T-cell (primary cell): Measurements from ENCODE around the gene SIM2. TPM values are rescaled to one million over a fixed set of nuclear protein-coding genes. Genes with fewer than 3 reads are reported as not detected.

Experiments used
- ATAC-seq, 4 experiments: fragments of 200-7000 bp in 3 of 4; fragments of 150-1000 bp in 1 of 4; cut with Tn5 transposase; replicated peaks in 1 of 4; 1 replicate in 3 of 4; 2 replicates in 1 of 4; pipeline ENCODE4 v1.10.0; 2021; ENCODE audit warnings: moderate library complexity in 3 of 4, mild to moderate bottlenecking in 2 of 4, moderate number of reproducible peaks in 1 of 4
- CTCF ChIA-PET, 2 donors: fragments of 300-600 bp; sonication (Branson Sonifier 250); formaldehyde crosslinking; loops; one replicate each; lab custom pipeline; 2022; ENCODE audit warnings: antibody characterized with exemption in 2 of 2; lab: Charles Lee
- POLR2A ChIA-PET, 2 donors: fragments of 300-600 bp; sonication (Branson Sonifier 250); formaldehyde crosslinking; loops; one replicate each; lab custom pipeline; 2022; ENCODE audit warnings: antibody characterized with exemption in 2 of 2; lab: Charles Lee
- DNase-seq, 35 experiments: peaks; one replicate each; pipeline versions ENCODE4 v3.0.0 to v3.0.0-alpha.2; 2013 to 2023
- H3K27ac ChIP-seq: one replicate; pipeline ENCODE4 v1.5.1; 2013; ENCODE audit warnings: low read length
- H3K27me3 ChIP-seq, 2 experiments: replicated peaks in 1 of 2; 1 replicate in 1 of 2; 2 replicates in 1 of 2; pipeline versions ENCODE4 v1.6.1 to v1.7.0; 2013; ENCODE audit warnings: low read length in 1 of 2, mixed read lengths in 1 of 2; ENCODE audit not compliant: control insufficient read depth in 2 of 2, insufficient read depth in 2 of 2; ENCODE audit errors: extremely low read depth in 1 of 2
- H3K36me3 ChIP-seq, 2 donors: 1 replicate in 1 of 2; 2 replicates in 1 of 2; pipeline versions ENCODE4 v1.6.1 to v1.7.0; 2013; ENCODE audit warnings: low read length in 1 of 2; ENCODE audit not compliant: control insufficient read depth in 2 of 2, insufficient read depth in 1 of 2; ENCODE audit errors: extremely low read depth in 1 of 2
- H3K4me1 ChIP-seq, 2 experiments: 1 replicate in 1 of 2; 2 replicates in 1 of 2; pipeline versions ENCODE4 v1.6.1 to v1.7.0; 2013; ENCODE audit warnings: low read length in 2 of 2, mixed read lengths in 1 of 2; ENCODE audit not compliant: insufficient read depth in 2 of 2, control insufficient read depth in 1 of 2; ENCODE audit errors: extremely low read depth in 1 of 2
- H3K4me3 ChIP-seq, 2 donors: 1 replicate in 1 of 2; 2 replicates in 1 of 2; pipeline versions ENCODE4 v1.5.1 to v1.7.0; 2013; ENCODE audit warnings: mild to moderate bottlenecking in 2 of 2, low read length in 1 of 2, moderate library complexity in 1 of 2; ENCODE audit not compliant: control insufficient read depth in 1 of 2; ENCODE audit errors: extremely low read depth in 1 of 2
- H3K9me3 ChIP-seq: 2 replicates; pipeline ENCODE4 v1.7.0; 2013
- H3K27ac Mint-ChIP-seq, 2 donors: one replicate each; pipeline ENCODE4 v1.8.0; 2020 to 2021; ENCODE audit warnings: mild to moderate bottlenecking in 2 of 2, mixed read lengths in 2 of 2
- H3K27me3 Mint-ChIP-seq, 2 donors: one replicate each; pipeline ENCODE4 v1.8.0; 2021 to 2022; ENCODE audit warnings: mixed read lengths in 2 of 2
- H3K36me3 Mint-ChIP-seq: one replicate; pipeline ENCODE4 v1.8.0; 2021; ENCODE audit warnings: mixed read lengths
- H3K4me1 Mint-ChIP-seq, 3 donors: one replicate each; pipeline ENCODE4 v1.8.0; 2020 to 2022; ENCODE audit warnings: mixed read lengths in 3 of 3, mild to moderate bottlenecking in 1 of 3
- H3K4me3 Mint-ChIP-seq, 3 donors: one replicate each; pipeline ENCODE4 v1.8.0; 2020 to 2022; ENCODE audit warnings: mild to moderate bottlenecking in 3 of 3, mixed read lengths in 3 of 3, moderate library complexity in 3 of 3
- H3K9me3 Mint-ChIP-seq, 3 donors: one replicate each; pipeline ENCODE4 v1.8.0; 2020 to 2022; ENCODE audit warnings: mixed read lengths in 3 of 3
- WGBS: methylation state at CpG from one replicate; pipeline ENCODE4 v1.1.5; 2013; ENCODE audit warnings: missing lambda C conversion rate; ENCODE audit not compliant: insufficient coverage; 5-methylcytosine and 5-hydroxymethylcytosine counted together
- total RNA-seq, 35 experiments: library from RNA in 6 of 35; stranded (reverse) in 6 of 35; fragments of 120-200 nt in 1 of 35; gene quantifications; one replicate each; pipeline versions ENCODE4 v1.2.1 to v1.2.4 and lab custom pipeline; 2013 to 2026

The SIM2 gene
- total RNA-seq, 5 donors from 2014 or later (not counting 1 experiment from before 2014, with no cell fraction given): 0.10 to 0.16 (median 0.12) TPM; not detected in 2

GRCh38 chr21:36732217-36732616, 33.3 kb downstream of the SIM2 start:
- CTCF ChIA-PET: no interaction called here
- H3K9me3 Mint-ChIP-seq: no peaks in the 10 kb centered on the region
- 86% methylated on average over 10 of the region's 14 CpGs for WGBS

GRCh38 chr21:36732761-36733160, 33.8 kb downstream of the SIM2 start:
- ATAC-seq (no peak), DNase-seq (no peak)
- Mint-ChIP-seq H3K4me1 (no peaks in the 10 kb centered on the region), H3K27ac (no peak overlapping the region), H3K27me3 (peaks cover 13 to 34% of the 10 kb centered on the region in 2 donors), H3K36me3 (peaks cover 3% of the 10 kb centered on the region), H3K9me3 (no peaks in the 10 kb centered on the region), H3K4me3 (no peak overlapping the region)
- H3K27ac ChIP-seq: no peak overlapping the region
- peaks cover 0 to 39% of the 10 kb centered on the region in 2 experiments for H3K27me3 ChIP-seq
- H3K9me3 ChIP-seq: no peaks in the 10 kb centered on the region
- POLR2A ChIA-PET: no interaction called here
- no peak overlapping the region for H3K4me3 ChIP-seq
- CTCF ChIA-PET: no interaction called here
- H3K36me3 ChIP-seq: no peaks in the 10 kb centered on the region
- H3K4me1 ChIP-seq: no peaks in the 10 kb centered on the region
- 80% methylated on average over 6 of the region's 7 CpGs for WGBS

More at GRCh38 chr21:36732217-36732616, 33.3 kb downstream of the SIM2 start:
- peaks cover 0 to 35% of the 10 kb centered on the region in 2 experiments for H3K27me3 ChIP-seq
- H3K27me3 Mint-ChIP-seq: peaks cover 13 to 35% of the 10 kb centered on the region in 2 donors
- POLR2A ChIA-PET: no interaction called here
- H3K9me3 ChIP-seq: no peaks in the 10 kb centered on the region
- ATAC-seq (no peak), DNase-seq (no peak)
- H3K4me1 Mint-ChIP-seq: no peaks in the 10 kb centered on the region
- no peaks in the 10 kb centered on the region for H3K4me1 ChIP-seq
- no peak overlapping the region for H3K4me3 Mint-ChIP-seq
- H3K36me3 ChIP-seq: no peaks in the 10 kb centered on the region
- peaks cover 3% of the 10 kb centered on the region for H3K36me3 Mint-ChIP-seq
- H3K4me3 ChIP-seq: no peak overlapping the region
- no peak overlapping the region for H3K27ac Mint-ChIP-seq
- H3K27ac ChIP-seq: no peak overlapping the region

- Histone ChIP-seq H3K27me3 (peaks cover 0 to 38% of the 10 kb centered on the region in 2 experiments), H3K27ac (no peak overlapping the region), H3K4me1 (no peaks in the 10 kb centered on the region), H3K36me3 (no peaks in the 10 kb centered on the region), H3K9me3 (no peaks in the 10 kb centered on the region), H3K4me3 (no peak overlapping the region)
- no peak for DNase-seq
- no peak overlapping the region for H3K27ac Mint-ChIP-seq
- H3K4me1 Mint-ChIP-seq: no peaks in the 10 kb centered on the region
- 79% methylated on average over 3 of the region's 6 CpGs for WGBS
- POLR2A ChIA-PET: no interaction called here
- H3K4me3 Mint-ChIP-seq: no peak overlapping the region
- H3K36me3 Mint-ChIP-seq: peaks cover 3% of the 10 kb centered on the region
- H3K27me3 Mint-ChIP-seq: peaks cover 16 to 35% of the 10 kb centered on the region in 2 donors
- ATAC-seq: no peak
- CTCF ChIA-PET: no interaction called here
- no peaks in the 10 kb centered on the region for H3K9me3 Mint-ChIP-seq
These were observed 34.9 kb downstream of the SIM2 start for GRCh38 chr21:36733857-36734256.

GRCh38 chr21:36734367-36735200, 35.7 kb downstream of the SIM2 start:
- POLR2A ChIA-PET: no interaction called here
- Mint-ChIP-seq H3K27ac (no peak overlapping the region), H3K27me3 (peaks cover 20 to 36% of the 10 kb centered on the region in 2 donors), H3K4me3 (no peak overlapping the region), H3K36me3 (peaks cover 3% of the 10 kb centered on the region), H3K9me3 (no peaks in the 10 kb centered on the region), H3K4me1 (no peaks in the 10 kb centered on the region)
- Histone ChIP-seq H3K4me3 (no peak overlapping the region), H3K27ac (no peak overlapping the region), H3K9me3 (no peaks in the 10 kb centered on the region), H3K4me1 (no peaks in the 10 kb centered on the region), H3K27me3 (peaks cover 0 to 39% of the 10 kb centered on the region in 2 experiments), H3K36me3 (no peaks in the 10 kb centered on the region)
- whole genome bisulfite sequencing: 96% methylated on average over 6 of the region's 9 CpGs
- DNase-seq: no peak
- CTCF ChIA-PET: no interaction called here
- no peak for ATAC-seq

GRCh38 chr21:36735201-36735515, 36.2 kb downstream of the SIM2 start:
- ChIA-PET CTCF (no interaction called here), POLR2A (no interaction called here)
- Mint-ChIP-seq H3K27me3 (peaks cover 20 to 31% of the 10 kb centered on the region in 2 donors), H3K9me3 (no peaks in the 10 kb centered on the region), H3K36me3 (peaks cover 3% of the 10 kb centered on the region), H3K4me3 (no peak overlapping the region), H3K27ac (no peak overlapping the region), H3K4me1 (no peaks in the 10 kb centered on the region)
- Histone ChIP-seq H3K27ac (no peak overlapping the region), H3K4me1 (no peaks in the 10 kb centered on the region), H3K9me3 (no peaks in the 10 kb centered on the region), H3K4me3 (no peak overlapping the region), H3K27me3 (peaks cover 0 to 40% of the 10 kb centered on the region in 2 experiments), H3K36me3 (no peaks in the 10 kb centered on the region)
- 71% methylated on average over 2 of the region's 4 CpGs for WGBS
- DNase-seq (no peak), ATAC-seq (no peak)

- CTCF ChIA-PET: no interaction called here
- WGBS: 81% methylated on average over 10 of the region's 15 CpGs
- Mint-ChIP-seq H3K27ac (no peak overlapping the region), H3K36me3 (peaks cover 3% of the 10 kb centered on the region), H3K9me3 (no peaks in the 10 kb centered on the region), H3K4me1 (no peaks in the 10 kb centered on the region), H3K27me3 (peaks cover 18 to 31% of the 10 kb centered on the region in 2 donors), H3K4me3 (no peak overlapping the region)
- Histone ChIP-seq H3K27ac (no peak overlapping the region), H3K36me3 (no peaks in the 10 kb centered on the region), H3K4me1 (no peaks in the 10 kb centered on the region), H3K9me3 (no peaks in the 10 kb centered on the region), H3K27me3 (peaks cover 0 to 40% of the 10 kb centered on the region in 2 experiments), H3K4me3 (no peak overlapping the region)
- DNase-seq (no peak), ATAC-seq (no peak)
- POLR2A ChIA-PET: no interaction called here
These were observed 36.9 kb downstream of the SIM2 start for GRCh38 chr21:36735724-36736320.
